Neural crest cell (in vitro differentiated cells): ENCODE data around the gene RALBP1. TPM values are rescaled to one million over a fixed set of nuclear protein-coding genes. Genes with fewer than 3 reads are reported as not detected.

Experiments used
- DNase-seq: peaks from one replicate; pipeline ENCODE4 v3.0.0; 2021; ENCODE audit warnings: low read depth, mixed read lengths, low spot score
- H3K27ac Mint-ChIP-seq: one replicate; pipeline ENCODE4 v1.8.0; 2021; ENCODE audit warnings: mild to moderate bottlenecking, mixed read lengths; ENCODE audit not compliant: unreplicated experiment
- H3K27me3 Mint-ChIP-seq: 2 replicates; pipeline ENCODE4 v1.8.0; 2021; ENCODE audit warnings: low read depth, mild to moderate bottlenecking, mixed read lengths
- H3K36me3 Mint-ChIP-seq: 2 replicates; pipeline ENCODE4 v1.8.0; 2021; ENCODE audit warnings: low read depth, mild to moderate bottlenecking, mixed read lengths
- H3K4me1 Mint-ChIP-seq: 2 replicates; pipeline ENCODE4 v1.8.0; 2021; ENCODE audit warnings: mixed read lengths
- H3K4me3 Mint-ChIP-seq: one replicate; pipeline ENCODE4 v1.8.0; 2021; ENCODE audit warnings: mild to moderate bottlenecking, mixed read lengths
- H3K9me3 Mint-ChIP-seq: 2 replicates; pipeline ENCODE4 v1.8.0; 2021; ENCODE audit warnings: mixed read lengths
- CTCF ChIP-seq: fragments of 200-600 bp; sonication (generic); conservative IDR thresholded peaks from 2 replicates; pipeline ENCODE4 v1.5.0; 2021; ENCODE audit warnings: antibody characterized with exemption, mild to moderate bottlenecking
- total RNA-seq: library from RNA; stranded (reverse); gene quantifications from 2 replicates; pipeline ENCODE4 v1.2.1, GENCODE V29; 2021

Gene RALBP1
- total RNA-seq, 1 donor from 2014 or later = 47.0 TPM

- no peak for TF ChIP-seq CTCF
- H3K27me3 Mint-ChIP-seq = no peaks in the 10 kb centered on the region
- H3K9me3 Mint-ChIP-seq = no peaks in the 10 kb centered on the region
- H3K27ac Mint-ChIP-seq = no peak overlapping the region
- DNase-seq = no peak
- peaks cover 44% of the 10 kb centered on the region for H3K36me3 Mint-ChIP-seq
- no peaks in the 10 kb centered on the region for H3K4me1 Mint-ChIP-seq
- no peak overlapping the region for H3K4me3 Mint-ChIP-seq
Measured at GRCh38 chr18:9557250-9557943, 82.1 kb downstream of the RALBP1 start.

- no peaks in the 10 kb centered on the region for H3K4me1 Mint-ChIP-seq
- H3K9me3 Mint-ChIP-seq = no peaks in the 10 kb centered on the region
- H3K36me3 Mint-ChIP-seq = peaks cover 39% of the 10 kb centered on the region
- DNase-seq = no peak
- H3K4me3 Mint-ChIP-seq = no peak overlapping the region
- no peaks in the 10 kb centered on the region for H3K27me3 Mint-ChIP-seq
- no peak for TF ChIP-seq CTCF
- H3K27ac Mint-ChIP-seq = peak overlapping the region; percentile 85
Measured at GRCh38 chr18:9558387-9559064, 83.2 kb downstream of the RALBP1 start.

- DNase-seq = no peak
- H3K27me3 Mint-ChIP-seq = no peaks in the 10 kb centered on the region
- peaks cover 33% of the 10 kb centered on the region for H3K36me3 Mint-ChIP-seq
- H3K27ac Mint-ChIP-seq = no peak overlapping the region
- no peak overlapping the region for H3K4me3 Mint-ChIP-seq
- no peaks in the 10 kb centered on the region for H3K9me3 Mint-ChIP-seq
- TF ChIP-seq CTCF = no peak
- no peaks in the 10 kb centered on the region for H3K4me1 Mint-ChIP-seq
Measured at GRCh38 chr18:9559253-9559652, 83.9 kb downstream of the RALBP1 start.

- TF ChIP-seq CTCF = no peak
- no peaks in the 10 kb centered on the region for H3K4me1 Mint-ChIP-seq
- peaks cover 21% of the 10 kb centered on the region for H3K36me3 Mint-ChIP-seq
- no peak overlapping the region for H3K27ac Mint-ChIP-seq
- no peak for DNase-seq
- no peaks in the 10 kb centered on the region for H3K9me3 Mint-ChIP-seq
- H3K27me3 Mint-ChIP-seq = no peaks in the 10 kb centered on the region
- no peak overlapping the region for H3K4me3 Mint-ChIP-seq
Measured at GRCh38 chr18:9561759-9562158, 86.4 kb downstream of the RALBP1 start.

- no peaks in the 10 kb centered on the region for H3K9me3 Mint-ChIP-seq
- H3K27me3 Mint-ChIP-seq = no peaks in the 10 kb centered on the region
- H3K4me3 Mint-ChIP-seq = no peak overlapping the region
- H3K4me1 Mint-ChIP-seq = no peaks in the 10 kb centered on the region
- peaks cover 23% of the 10 kb centered on the region for H3K36me3 Mint-ChIP-seq
- no peak for TF ChIP-seq CTCF
- no peak overlapping the region for H3K27ac Mint-ChIP-seq
- no peak for DNase-seq
Measured at GRCh38 chr18:9562584-9562983, 87.3 kb downstream of the RALBP1 start.
